MM.1S (cell line): Measurements from ENCODE around the gene SETBP1.

Source experiments
- CTCF ChIP-seq: fragments of 300-600 bp; sonication (generic); IDR thresholded peaks from 2 replicates; pipeline ENCODE4 v1.5.1; 2016; ENCODE audit warnings: antibody characterized with exemption, low read length, mixed read lengths
- EZH2 ChIP-seq: fragments of 300-600 bp; sonication (generic); optimal IDR thresholded peaks from 2 replicates; pipeline ENCODE3; 2017; ENCODE audit warnings: low read depth, mild to moderate bottlenecking, antibody characterized with exemption, low read length, mixed read lengths

- TF ChIP-seq CTCF (no peak), EZH2 (no peak)
Measured at GRCh38 chr18:44922968-44923367, 242.3 kb downstream of the SETBP1 start.
